Colon (tissue), 2 donors: ENCODE measurements around the gene COMMD7.

Source experiments
- FAIRE-seq: peaks from 2 replicates; lab custom pipeline; 2012; peaks lifted over from hg19 to GRCh38; lab: Jason Lieb, UNC
- donor health status: control.
- donor health status: control.

COMMD7 gene

GRCh38 chr20:32743237-32744112 is at the start of gene COMMD7:
TSS of gene COMMD7 (minus strand) at chr20:32743467. CDS start at chr20:32743391, 76 bp downstream.
- no peak for FAIRE-seq

- FAIRE-seq = no peak
Observed at GRCh38 chr20:32792731-32793458, 49.6 kb upstream of the COMMD7 start.

GRCh38 chr20:32792316-32792715 is 49.0 kb upstream of the COMMD7 start:
- no peak for FAIRE-seq

GRCh38 chr20:32790751-32791057 is 47.4 kb upstream of the COMMD7 start:
- no peak for FAIRE-seq

- FAIRE-seq = no peak
Observed at GRCh38 chr20:32789896-32790750, 46.9 kb upstream of the COMMD7 start.

- no peak for FAIRE-seq
Observed at GRCh38 chr20:32787168-32787567, 43.9 kb upstream of the COMMD7 start.

GRCh38 chr20:32786059-32786760 is 42.9 kb upstream of the COMMD7 start:
- FAIRE-seq = no peak

GRCh38 chr20:32784369-32785080 is 41.3 kb upstream of the COMMD7 start:
- FAIRE-seq = no peak

- FAIRE-seq = no peak
Observed at GRCh38 chr20:32780749-32781655, 37.7 kb upstream of the COMMD7 start.

- FAIRE-seq = no peak
Observed at GRCh38 chr20:32780278-32780677, 37.0 kb upstream of the COMMD7 start.

- no peak for FAIRE-seq
Observed at GRCh38 chr20:32779500-32780211, 36.4 kb upstream of the COMMD7 start.

- no peak for FAIRE-seq
Observed at GRCh38 chr20:32777177-32777956, 34.1 kb upstream of the COMMD7 start.

- no peak for FAIRE-seq
Observed at GRCh38 chr20:32775336-32775991, 32.2 kb upstream of the COMMD7 start.

- FAIRE-seq = no peak
Observed at GRCh38 chr20:32773855-32774254, 30.6 kb upstream of the COMMD7 start.

- FAIRE-seq = no peak
Observed at GRCh38 chr20:32773223-32773622, 30.0 kb upstream of the COMMD7 start.

GRCh38 chr20:32772046-32772445 is 28.8 kb upstream of the COMMD7 start:
- FAIRE-seq = no peak

GRCh38 chr20:32767418-32768198 is 24.3 kb upstream of the COMMD7 start:
- FAIRE-seq = no peak
